Measurements from ENCODE around the gene LRP3.
"Not testable (repeated sequence)": the region's sequence is repeated elsewhere in the genome, so short reads cannot be mapped to it uniquely, and the experiment has no call there.

LRP3 gene

DNA sequence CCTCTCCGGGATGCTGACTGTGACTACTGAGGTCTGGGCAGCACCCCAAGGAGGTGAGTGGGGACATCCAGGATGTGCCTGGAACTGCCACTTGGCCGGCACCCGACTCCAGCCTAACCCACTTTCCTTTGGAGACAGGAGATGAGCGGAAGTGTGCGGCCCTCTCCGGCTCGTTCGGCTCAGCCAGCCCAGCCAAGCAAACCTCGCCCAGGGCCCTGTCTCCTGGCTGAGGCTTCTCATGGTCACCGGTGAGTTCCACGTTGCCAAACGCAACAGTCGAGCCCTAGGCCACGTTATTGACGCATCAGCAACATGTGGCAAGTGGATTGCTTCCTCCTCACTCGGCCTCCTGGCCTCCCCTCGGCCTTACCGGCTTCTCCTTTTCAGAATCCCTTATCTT lies 26.0 kb downstream of the LRP3 start:
- TF ChIP-seq, protein P1, sequence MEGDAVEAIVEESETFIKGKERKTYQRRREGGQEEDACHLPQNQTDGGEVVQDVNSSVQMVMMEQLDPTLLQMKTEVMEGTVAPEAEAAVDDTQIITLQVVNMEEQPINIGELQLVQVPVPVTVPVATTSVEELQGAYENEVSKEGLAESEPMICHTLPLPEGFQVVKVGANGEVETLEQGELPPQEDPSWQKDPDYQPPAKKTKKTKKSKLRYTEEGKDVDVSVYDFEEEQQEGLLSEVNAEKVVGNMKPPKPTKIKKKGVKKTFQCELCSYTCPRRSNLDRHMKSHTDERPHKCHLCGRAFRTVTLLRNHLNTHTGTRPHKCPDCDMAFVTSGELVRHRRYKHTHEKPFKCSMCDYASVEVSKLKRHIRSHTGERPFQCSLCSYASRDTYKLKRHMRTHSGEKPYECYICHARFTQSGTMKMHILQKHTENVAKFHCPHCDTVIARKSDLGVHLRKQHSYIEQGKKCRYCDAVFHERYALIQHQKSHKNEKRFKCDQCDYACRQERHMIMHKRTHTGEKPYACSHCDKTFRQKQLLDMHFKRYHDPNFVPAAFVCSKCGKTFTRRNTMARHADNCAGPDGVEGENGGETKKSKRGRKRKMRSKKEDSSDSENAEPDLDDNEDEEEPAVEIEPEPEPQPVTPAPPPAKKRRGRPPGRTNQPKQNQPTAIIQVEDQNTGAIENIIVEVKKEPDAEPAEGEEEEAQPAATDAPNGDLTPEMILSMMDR (IDR thresholded peaks at IDR 0.05; ENCODE audit: insufficient read depth, low read depth, low read length, missing control alignments): no peak
- H3K4me3 ChIP-seq (ENCODE audit: low read length): no peak overlapping the region
- DNase-seq (ENCODE audit: low read depth): no peak

DNA sequence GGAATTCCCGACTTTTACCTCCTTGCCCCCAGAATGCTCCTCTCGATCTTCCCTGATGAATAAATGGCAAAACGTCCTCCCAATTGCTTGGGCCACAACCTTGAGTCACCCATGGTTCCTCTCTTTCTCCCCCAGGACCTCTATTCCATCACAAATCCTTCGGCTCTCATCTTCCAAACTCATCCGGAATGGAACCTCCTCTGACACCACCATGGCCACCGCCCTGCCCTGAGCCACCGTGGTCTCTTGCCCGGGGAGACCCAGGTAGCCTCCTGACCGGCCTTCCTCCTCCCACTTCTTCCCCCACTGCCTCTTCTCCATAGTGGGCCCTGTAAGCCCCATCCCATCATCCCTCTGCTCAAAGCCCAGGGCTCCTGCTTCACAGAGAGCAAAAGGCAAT lies 26.6 kb downstream of the LRP3 start:
- DNase-seq (ENCODE audit: low read depth): no peak
- no peak overlapping the region for H3K4me3 ChIP-seq (ENCODE audit: low read length)
- TF ChIP-seq, protein P1 (IDR thresholded peaks at IDR 0.05; ENCODE audit: insufficient read depth, low read depth, low read length, missing control alignments): no peak

DNA sequence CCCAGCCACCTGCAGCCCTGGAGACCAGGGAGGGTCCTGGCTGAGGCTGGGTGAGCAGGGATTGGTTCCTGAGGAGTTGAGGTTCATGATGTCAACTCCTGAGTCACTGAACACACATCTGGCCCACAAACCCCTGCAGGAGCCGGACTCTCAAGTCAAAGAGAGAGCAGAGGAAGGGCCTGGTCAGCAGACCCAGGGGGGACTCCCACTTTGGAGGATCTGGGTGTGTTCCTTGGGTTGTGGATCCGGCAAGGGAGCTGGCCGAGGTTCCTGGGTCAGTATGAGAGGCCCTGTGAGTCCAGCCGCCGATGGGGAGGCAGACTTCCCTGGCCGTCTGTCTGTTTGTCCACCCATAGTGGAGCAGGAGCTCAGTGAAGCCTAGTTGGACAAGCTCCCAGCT lies 27.5 kb downstream of the LRP3 start:
- no peak for DNase-seq (ENCODE audit: low read depth)
- TF ChIP-seq, protein P1 (IDR thresholded peaks at IDR 0.05; ENCODE audit: insufficient read depth, low read depth, low read length, missing control alignments): no peak
- H3K4me3 ChIP-seq (ENCODE audit: low read length): no peak overlapping the region

DNA sequence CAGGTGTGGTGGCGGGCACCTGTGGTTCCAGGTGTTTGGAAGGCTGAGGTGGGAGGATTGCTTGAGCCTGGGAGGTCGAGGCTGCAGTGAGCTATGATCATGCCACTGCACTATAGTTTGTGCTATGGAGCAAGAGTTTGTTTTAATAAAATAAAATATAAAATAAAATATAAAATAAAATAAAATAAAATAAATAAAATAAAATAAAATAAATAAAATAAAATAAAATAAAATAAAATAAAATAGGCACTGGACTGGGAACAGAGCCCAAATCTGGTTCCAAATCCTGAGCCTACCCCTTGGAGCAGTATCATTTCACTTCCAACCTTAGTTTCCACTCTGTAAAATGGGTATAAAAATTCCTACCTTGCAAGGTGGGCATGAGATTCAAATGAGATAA lies 28.1 kb downstream of the LRP3 start:
- not testable (repeated sequence) for H3K4me3 ChIP-seq (ENCODE audit: low read length); DNase-seq (ENCODE audit: low read depth)

DNA sequence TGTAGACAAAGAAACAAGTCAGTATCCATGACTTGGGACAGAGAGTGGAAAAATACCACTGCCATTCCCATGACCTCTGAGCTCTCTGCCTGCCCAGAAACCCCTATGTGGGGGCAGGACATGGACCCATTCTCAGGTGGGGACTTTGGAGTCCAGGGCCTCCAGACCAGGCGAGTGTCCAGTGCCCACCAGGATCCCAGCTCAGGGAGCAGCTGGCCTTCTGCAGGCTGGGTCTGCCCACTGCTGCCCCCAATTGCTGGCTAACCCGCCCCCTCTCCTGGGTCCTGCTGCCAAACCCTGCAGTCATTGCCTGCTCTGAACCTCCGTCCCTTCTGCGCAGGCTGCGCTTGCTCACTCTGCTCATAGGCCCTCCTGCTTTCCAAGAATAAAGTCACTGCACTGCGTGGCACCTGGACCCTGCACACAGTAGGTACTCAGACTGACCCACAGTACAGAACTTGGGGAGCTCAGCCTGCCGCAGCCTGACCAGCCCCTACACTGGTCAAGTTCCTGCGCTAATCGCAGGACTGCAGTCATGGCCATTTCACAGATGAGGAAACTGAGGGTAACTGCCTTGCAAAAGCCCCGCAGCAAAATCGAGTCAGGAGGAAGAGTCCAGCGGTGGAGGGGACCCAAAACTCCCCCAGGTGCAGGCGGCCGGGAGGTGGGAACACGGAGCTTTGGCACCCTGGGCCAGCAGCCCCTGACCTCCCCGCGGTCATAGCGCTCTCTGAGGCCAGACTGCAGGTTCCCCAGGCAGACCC lies 30.7 kb downstream of the LRP3 start:
- TF ChIP-seq, protein P1 (IDR thresholded peaks at IDR 0.05; ENCODE audit: insufficient read depth, low read depth, low read length, missing control alignments): no peak
- DNase-seq (ENCODE audit: low read depth): no peak
- H3K4me3 ChIP-seq (ENCODE audit: low read length): no peak overlapping the region

DNA sequence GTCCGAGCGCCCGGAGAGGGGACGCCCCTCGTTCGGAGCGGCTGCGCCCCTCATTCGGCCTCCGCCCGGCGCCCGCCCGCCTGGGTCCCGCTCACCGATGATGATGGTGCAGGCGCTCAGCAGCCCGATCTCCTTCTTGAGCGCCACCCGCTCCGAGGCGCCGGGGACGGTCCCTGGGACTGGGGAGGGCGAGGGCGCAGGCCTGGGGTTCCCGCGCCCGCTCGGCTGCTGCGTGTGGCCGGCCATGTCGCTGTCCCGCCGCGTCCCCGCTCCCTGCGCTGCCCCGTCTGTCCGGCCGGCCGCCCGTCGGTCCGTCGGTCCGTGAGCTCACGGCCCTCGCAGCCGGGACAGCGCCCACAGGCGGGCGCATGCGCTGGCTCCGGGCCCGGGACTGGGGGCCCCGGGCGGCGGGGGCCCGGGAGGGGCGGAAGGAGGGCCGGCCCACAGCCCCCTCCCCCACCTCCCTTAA lies 31.4 kb downstream of the LRP3 start, which contains the start of gene SLC7A10:
Gene SLC7A10, minus strand, starts transcription at position 393 of the 469 bp plus-strand sequence. Its CDS starts 147 bp downstream, at position 246.
- H3K4me3 ChIP-seq (ENCODE audit: low read length): no peak within 1 kb of the TSS
- TF ChIP-seq, protein P1 (IDR thresholded peaks at IDR 0.05; ENCODE audit: insufficient read depth, low read depth, low read length, missing control alignments): no peak
- DNase-seq (ENCODE audit: low read depth): no peak

DNA sequence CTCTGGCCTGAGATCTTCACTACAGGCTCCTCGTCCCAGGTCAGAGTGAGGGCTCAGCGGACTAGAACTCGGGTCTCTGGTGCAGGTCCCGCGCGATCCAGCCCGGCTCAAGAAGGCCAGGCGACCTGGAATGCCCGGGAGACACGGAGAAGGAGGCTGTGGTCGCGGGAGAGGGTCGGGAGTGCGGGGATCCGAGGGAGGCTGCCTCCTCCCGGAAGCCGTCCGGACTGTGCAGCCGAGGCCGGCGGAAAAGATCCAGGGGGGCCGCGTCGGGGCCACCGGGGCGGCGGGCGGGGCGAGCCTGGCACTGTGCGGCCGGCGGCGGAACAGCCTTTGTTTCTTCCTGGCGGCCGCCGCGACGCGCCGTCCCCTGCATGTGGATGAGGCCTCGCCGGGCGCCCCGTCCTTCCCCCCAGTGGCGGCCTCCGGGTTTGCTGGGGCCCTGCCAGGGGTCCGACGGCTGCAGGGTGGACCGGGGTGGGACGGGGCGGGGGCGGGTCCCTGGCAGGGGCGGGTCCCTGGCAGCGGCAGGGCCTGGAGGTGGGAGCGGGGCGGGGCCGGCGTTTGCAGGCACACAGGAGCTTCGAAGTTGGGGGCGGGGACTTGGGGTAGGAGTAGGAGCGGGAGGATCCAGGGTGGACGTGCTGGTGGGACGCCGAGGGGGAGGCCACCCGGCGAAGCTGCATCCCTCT lies 32.6 kb downstream of the LRP3 start:
- no peak overlapping the region for H3K4me3 ChIP-seq (ENCODE audit: low read length)
- TF ChIP-seq, protein P1 (IDR thresholded peaks at IDR 0.05; ENCODE audit: insufficient read depth, low read depth, low read length, missing control alignments): no peak
- DNase-seq (ENCODE audit: low read depth): no peak
